ENCODE results near the gene TMEM254.
"Not testable (repeated sequence)": the region's sequence is repeated elsewhere in the genome, so short reads cannot be mapped to it uniquely, and the experiment has no call there.

TMEM254 gene

DNA sequence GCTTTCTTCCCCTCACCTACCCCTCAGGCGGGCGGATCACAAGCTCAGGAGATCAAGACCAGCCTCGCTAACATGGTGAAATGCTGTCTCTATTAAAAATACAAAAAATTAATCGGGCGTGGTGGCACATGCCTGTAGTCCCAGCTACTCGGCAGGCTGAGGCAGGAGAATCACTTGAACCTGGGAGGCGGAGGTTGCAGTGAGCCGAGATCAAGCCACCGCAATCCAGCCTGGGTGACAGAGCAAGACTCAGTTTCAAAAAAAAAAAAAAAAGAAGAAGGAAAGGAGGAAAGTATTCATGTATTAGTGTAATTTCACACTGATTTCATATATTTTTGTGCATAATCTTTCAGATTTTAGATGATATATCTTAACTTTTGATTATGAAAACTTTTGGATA, 55.2 kb downstream of the TMEM254 start:
- not testable (repeated sequence) for DNase-seq

DNA sequence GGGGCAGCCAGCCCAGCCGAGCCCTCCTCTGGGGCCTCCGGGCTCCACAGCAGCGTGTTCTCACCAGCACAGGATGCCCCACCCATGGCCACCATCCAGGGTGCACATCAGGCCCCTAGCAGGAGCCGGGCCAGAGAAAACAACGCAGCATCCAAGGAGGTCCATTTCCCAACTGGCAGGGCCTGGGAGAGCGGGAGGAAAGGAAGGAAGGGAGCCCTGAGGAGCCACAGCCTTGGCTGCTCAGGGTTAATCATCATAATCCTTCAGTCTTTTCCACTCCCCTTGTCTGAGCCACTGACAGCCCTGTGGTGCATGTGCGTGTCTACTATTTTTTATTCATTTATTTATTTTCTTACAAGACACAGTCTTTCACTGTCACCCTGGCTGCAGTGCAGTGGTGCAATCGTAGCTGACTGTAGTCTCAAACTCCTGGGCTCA, 57.7 kb downstream of the TMEM254 start:
- DNase-seq: no peak

DNA sequence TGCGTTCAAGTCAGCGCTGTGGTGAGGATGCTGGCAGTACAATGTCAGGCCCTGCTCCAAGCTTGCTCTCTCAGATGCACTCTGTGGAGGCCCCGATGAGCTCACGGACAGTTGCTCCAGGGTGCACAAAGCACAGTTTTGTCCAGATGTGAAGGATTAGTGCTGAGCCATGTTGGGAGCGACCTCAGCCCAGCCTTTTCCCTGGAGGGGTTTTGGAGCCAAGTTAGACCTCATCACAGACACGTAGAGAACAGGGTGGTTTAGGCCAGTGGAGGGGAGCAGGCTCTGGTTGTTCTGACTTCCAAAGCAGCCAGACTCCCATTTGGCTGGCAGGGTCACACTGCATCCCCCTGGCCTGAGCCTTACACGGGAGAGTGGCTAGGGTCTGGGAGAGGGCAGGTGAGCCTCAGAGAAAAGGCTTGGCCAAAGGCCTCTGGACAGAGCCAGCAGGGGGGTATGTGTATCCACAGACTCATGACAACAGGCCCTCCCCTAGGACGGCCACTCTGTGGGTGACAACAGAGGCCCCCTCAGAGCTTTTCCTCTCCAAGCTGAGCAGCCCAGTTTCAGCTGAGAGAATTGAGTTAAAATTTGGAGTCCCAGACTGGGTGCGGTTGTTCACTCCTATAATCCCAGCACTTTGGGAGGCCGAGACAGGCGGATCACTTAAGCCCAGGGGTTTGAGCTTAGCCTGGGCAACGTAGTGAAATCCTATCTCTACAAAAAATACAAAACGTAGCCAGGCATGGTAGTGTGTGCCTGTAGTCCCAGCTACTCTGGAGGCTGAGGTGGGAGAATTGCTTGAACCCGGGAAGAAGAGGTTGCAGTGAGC, 58.8 kb downstream of the TMEM254 start:
- no peak for DNase-seq

DNA sequence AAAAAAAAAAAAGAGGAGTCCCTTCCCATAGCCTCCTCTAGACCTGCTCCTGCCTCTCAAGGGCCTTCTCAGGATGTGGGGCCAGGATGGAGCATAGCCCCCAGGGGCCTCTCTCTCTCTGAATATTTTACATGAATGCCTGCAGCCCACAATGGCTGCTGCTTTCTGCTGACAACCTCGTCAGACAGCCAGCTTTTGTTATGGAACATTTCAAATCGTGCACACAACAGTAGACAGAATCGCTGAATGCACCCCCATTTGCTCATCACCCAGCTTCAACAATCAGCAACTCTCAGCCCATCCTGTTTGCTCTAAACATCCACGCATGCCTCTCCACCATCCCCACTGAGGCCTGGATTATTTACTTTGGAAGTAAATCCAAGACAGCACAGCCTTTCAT, 59.5 kb downstream of the TMEM254 start:
- no peak for DNase-seq

DNA sequence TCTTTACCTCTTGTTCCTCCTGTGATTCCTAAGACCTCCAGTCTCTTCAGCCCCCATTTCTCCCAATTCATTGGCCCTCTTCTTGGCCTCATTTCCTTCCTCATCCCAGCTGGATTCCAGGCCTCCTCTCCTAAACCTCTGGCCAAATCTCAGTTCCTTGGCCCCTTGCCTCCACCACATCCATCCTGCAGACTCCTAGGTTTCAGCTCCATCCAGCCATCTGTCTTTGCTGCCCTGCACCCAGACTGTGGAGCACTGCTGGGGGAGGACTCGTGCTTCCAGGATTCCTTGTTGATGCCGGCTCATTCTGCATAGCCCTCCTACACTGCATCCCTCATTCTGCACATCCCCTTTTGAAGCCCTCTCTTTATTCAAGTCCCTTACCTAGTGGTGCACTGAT, 60.8 kb downstream of the TMEM254 start:
- DNase-seq: no peak

DNA sequence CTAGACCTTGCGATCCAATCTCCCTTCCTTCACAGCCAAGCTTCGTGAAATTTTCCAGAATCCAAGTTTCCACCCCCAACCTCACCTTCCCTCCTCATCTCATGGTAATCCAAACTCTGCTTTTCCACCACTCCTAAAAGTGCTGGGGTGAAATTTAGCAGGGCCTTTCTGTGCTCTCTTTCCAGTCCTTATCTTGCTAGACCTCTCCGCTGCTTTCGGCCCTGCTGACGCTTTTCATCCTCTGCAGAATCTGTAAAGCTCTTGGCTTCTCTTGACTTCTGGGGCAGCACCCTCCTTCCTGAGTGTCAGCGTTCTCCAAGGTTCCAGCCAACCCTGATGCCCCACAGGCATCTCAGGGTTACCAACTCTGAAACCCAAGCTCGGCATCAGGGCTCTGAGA, 61.8 kb downstream of the TMEM254 start:
- no peak for DNase-seq

DNA sequence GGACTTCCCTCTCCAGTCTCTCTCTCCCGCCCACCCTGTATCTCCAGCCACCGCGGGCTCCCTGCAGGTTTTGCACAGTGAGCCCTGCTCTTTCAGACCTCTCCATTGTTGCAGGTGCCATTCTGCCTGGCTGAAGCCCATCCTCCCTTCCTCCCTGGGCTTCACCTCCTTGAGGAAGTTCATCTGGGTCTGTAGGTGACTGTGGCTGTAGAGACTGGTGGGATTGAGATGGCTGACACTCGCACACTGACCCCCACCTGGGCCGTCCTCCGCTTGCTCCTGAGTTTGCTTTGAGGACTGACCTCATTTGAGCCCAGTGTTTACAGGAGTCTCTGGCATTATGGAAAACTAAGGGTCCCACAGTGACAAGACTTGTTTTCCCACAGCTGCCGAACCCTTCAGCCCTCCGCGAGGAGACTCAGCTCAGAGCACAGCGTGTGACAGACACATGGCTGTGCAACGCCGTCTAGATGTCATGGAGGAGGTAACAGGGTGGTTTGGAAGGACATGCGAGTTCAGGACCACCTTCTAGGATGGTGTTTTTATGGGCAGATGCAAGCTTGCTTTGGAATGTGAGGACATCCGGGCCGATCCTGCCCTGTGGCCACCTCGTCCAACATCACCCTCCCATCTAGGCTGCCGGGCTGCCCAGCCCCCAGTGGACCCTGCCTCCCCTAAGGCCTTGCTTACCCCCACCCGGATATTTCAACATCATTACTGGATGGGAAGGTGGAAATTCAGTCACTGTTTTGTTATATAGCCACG, 63.4 kb downstream of the TMEM254 start:
- no peak for DNase-seq

All from effector CD4-positive, alpha-beta T cell (primary cell).